Heart right ventricle (tissue), 16 donors: Measurements from ENCODE around the gene FOXK2. TPM values are rescaled to one million over a fixed set of nuclear protein-coding genes. Genes with fewer than 3 reads are reported as not detected.
A peak's percentile ranks its signal among the peaks of the same experiment; 100 is the strongest.
"Not testable (repeated sequence)": the region's sequence is repeated elsewhere in the genome, so short reads cannot be mapped to it uniquely, and the experiment has no call there.

Experiments used
- ATAC-seq, 8 donors: fragments of 200-7000 bp; cut with Tn5 transposase; one replicate each; pipeline ENCODE4 v1.9.1; 2020; ENCODE audit warnings: mild to moderate bottlenecking in 8 of 8, moderate library complexity in 8 of 8, moderate number of reproducible peaks in 1 of 8
- DNase-seq, 2 donors: peaks; one replicate each; pipeline ENCODE4 v3.0.0-alpha.2; 2020
- H3K27ac ChIP-seq, 10 donors: fragments of 200-600 bp; sonication (generic) in 2 of 10; one replicate each; pipeline versions ENCODE4 v1.5.0 to v1.8.0; 2020 to 2022; ENCODE audit warnings: mild to moderate bottlenecking in 3 of 10
- H3K27me3 ChIP-seq, 7 donors: fragments of 200-600 bp; one replicate each; pipeline ENCODE4 v1.8.0; 2021 to 2022; ENCODE audit warnings: mild to moderate bottlenecking in 2 of 7
- H3K36me3 ChIP-seq, 9 donors: fragments of 200-600 bp; sonication (generic) in 1 of 9; one replicate each; pipeline versions ENCODE4 v1.5.0 to v1.8.0; 2020 to 2022; ENCODE audit warnings: mild to moderate bottlenecking in 2 of 9
- H3K4me1 ChIP-seq, 9 donors: fragments of 200-600 bp; sonication (generic) in 1 of 9; one replicate each; pipeline versions ENCODE4 v1.5.0 to v1.8.0; 2020 to 2022; ENCODE audit warnings: mild to moderate bottlenecking in 4 of 9
- H3K4me3 ChIP-seq, 10 donors: fragments of 200-600 bp; sonication (generic) in 2 of 10; one replicate each; pipeline versions ENCODE4 v1.5.0 to v1.8.0; 2020 to 2022; ENCODE audit warnings: mild to moderate bottlenecking in 7 of 10, moderate library complexity in 2 of 10
- H3K9me3 ChIP-seq, 11 donors: fragments of 200-600 bp in 10 of 11; sonication (generic) in 2 of 11; one replicate each; pipeline versions ENCODE4 v1.5.0 to v1.8.0; 2013 to 2022; ENCODE audit warnings: mild to moderate bottlenecking in 2 of 11, control low read depth in 1 of 11, moderate library complexity in 1 of 11
- whole genome bisulfite sequencing, 2 donors: extraction: QIAGEN DNeasy Blood & Tissue Kit; methylation state at CpG; one replicate each; pipeline ENCODE4 v1.1.7; 2013; ENCODE audit warnings: inconsistent platforms in 1 of 2; 5-methylcytosine and 5-hydroxymethylcytosine counted together
- intact Hi-C, 10 donors: fragments of 100-400 bp; cut with DNase I; formaldehyde crosslinking; loops; one replicate each; pipeline versions ENCODE4 v1.11.1 to v1.14.2; 2022
- polyA plus RNA-seq, 2 donors: library from polyadenylated mRNA; stranded (reverse); fragments of 200-250 nt; gene quantifications; one replicate each; pipeline ENCODE4 v1.2.3, GENCODE V29; 2013
- total RNA-seq, 10 donors: library from RNA; stranded (reverse); fragmentation: NEBNext Ultra II Directional in 3 of 10; extraction: Animal tissue kit (Norgen Biotek cat#: 25700) in 3 of 10; gene quantifications; one replicate each; pipeline versions ENCODE4 v1.2.1 to v1.2.4, GENCODE V29; 2021 to 2023
- TF ChIP-seq, protein P1 (sequence below), 9 donors: fragments of 200-600 bp; sonication (generic) in 2 of 9; IDR thresholded peaks; one replicate each; pipeline versions ENCODE4 v1.5.0 to v1.8.0; 2021 to 2022; ENCODE audit warnings: antibody characterized with exemption in 9 of 9, mild to moderate bottlenecking in 5 of 9, moderate library complexity in 1 of 9
- donor health status: Arrhythmogenic right ventricular cardiomyopathy.
- donor health status: ischemic (EF 13 %, LVEDD 7.1; RV severe dilation, severe dysfunction).
- donor health status: healthy with polysubstance abuse.
- donor health status: DM: no; HTN: yes; CAD: no.
- donor health status: DM: no; HTN: no; CAD: no.
- donor health status: ischemic (EF 25% LVEDD 6.9; RV normal size, moderate dysfunction).
- donor health status: ischemic (EF 25% LVEDD 5.7; RV mildly dilated, moderate dysfunction).
- donor health status: healthy.
- donor health status: DM: yes; HTN: yes; CAD: no.
- donor health status: Ischemic cardiomyopathy.
- donor health status: ischemic (EF 35%, LVEDD 5.7; RV mildly dilated, moderate dysfunction).
- donor health status: nonischemic (EF 11% LVEDD 7.7; RV severe dilation, severe dysfunction).
- donor health status: DM: yes; HTN: yes; CAD: no.
- donor health status: PGD.
- donor health status: ischemic (EF 29% LVEDD 5.4; RV normal size, mild dysfunction).
- donor health status: nonischemic (EF 23%, LVEDD 6.1; RV moderate dilation, normal function).

FOXK2 gene
- total and polyA plus RNA-seq, 12 donors: 16.5 to 66.6 (median 30.6) TPM

DNA sequence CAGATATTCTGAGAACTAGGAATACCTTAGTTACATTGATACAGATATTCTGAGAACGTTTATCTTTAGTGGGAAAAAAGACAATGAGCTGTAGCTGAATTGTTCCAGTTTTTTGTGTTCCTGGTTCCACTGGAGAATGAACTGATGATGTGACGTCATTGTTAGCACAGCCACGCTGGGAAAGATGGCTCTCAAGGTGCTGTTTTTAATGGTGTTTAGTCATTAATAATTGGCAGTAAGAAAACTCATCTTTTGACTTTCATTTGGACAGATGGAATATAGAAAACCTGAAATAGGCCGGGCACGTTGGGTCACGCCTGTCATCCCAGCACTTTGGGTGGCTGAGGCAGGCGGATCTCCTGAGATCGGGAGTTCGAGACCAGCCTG is 10.4 kb downstream of the FOXK2 start:
- Histone ChIP-seq H3K4me3 (no peak overlapping the region), H3K27me3 (no peaks in the 10 kb centered on the region), H3K36me3 (no peaks in the 10 kb centered on the region), H3K27ac (peak overlapping the region in 2 of 10 donors; percentile 85 to 89), H3K4me1 (peaks cover 22 to 98% (median 80%) of the 10 kb centered on the region in 9 donors), H3K9me3 (no peaks in the 10 kb centered on the region)
- TF ChIP-seq, protein P1, sequence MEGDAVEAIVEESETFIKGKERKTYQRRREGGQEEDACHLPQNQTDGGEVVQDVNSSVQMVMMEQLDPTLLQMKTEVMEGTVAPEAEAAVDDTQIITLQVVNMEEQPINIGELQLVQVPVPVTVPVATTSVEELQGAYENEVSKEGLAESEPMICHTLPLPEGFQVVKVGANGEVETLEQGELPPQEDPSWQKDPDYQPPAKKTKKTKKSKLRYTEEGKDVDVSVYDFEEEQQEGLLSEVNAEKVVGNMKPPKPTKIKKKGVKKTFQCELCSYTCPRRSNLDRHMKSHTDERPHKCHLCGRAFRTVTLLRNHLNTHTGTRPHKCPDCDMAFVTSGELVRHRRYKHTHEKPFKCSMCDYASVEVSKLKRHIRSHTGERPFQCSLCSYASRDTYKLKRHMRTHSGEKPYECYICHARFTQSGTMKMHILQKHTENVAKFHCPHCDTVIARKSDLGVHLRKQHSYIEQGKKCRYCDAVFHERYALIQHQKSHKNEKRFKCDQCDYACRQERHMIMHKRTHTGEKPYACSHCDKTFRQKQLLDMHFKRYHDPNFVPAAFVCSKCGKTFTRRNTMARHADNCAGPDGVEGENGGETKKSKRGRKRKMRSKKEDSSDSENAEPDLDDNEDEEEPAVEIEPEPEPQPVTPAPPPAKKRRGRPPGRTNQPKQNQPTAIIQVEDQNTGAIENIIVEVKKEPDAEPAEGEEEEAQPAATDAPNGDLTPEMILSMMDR (IDR thresholded peaks at IDR 0.05): no peak
- 82 to 84% methylated on average over 9 of the region's 9 CpGs for WGBS, 2 donors
- intact Hi-C loops: no loop called here
- DNase-seq (no peak), ATAC-seq (no peak)

DNA sequence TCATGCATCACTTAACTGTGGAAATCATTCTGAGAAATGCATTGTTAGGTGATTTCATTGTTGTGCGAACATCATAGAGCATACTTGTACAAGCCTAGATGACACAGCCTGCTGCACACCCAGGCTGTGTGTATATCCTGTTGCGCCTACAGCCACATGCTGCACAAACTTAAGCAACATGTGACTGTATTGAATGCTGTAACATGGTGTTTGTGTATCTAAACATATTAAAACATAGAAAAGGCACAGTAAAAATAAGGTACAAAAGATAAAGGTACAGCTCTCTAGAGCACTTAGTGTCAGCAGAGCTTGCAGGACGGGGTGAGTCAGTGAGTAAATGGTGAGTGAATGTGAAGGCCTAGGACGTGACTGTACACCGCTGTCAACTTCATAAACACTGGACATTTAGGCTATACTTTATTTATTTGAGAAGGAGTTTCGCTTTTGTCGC is 11.9 kb downstream of the FOXK2 start:
- Histone ChIP-seq H3K27ac (no peak overlapping the region), H3K27me3 (no peaks in the 10 kb centered on the region), H3K4me3 (no peak overlapping the region), H3K4me1 (peaks cover 20 to 98% (median 80%) of the 10 kb centered on the region in 9 donors), H3K36me3 (no peaks in the 10 kb centered on the region), H3K9me3 (no peaks in the 10 kb centered on the region)
- TF ChIP-seq, protein P1 (IDR thresholded peaks at IDR 0.05): no peak
- DNase-seq (no peak), ATAC-seq (no peak)
- WGBS, 2 donors: 88 to 90% methylated on average over 7 of the region's 7 CpGs
- intact Hi-C loops: no loop called here

DNA sequence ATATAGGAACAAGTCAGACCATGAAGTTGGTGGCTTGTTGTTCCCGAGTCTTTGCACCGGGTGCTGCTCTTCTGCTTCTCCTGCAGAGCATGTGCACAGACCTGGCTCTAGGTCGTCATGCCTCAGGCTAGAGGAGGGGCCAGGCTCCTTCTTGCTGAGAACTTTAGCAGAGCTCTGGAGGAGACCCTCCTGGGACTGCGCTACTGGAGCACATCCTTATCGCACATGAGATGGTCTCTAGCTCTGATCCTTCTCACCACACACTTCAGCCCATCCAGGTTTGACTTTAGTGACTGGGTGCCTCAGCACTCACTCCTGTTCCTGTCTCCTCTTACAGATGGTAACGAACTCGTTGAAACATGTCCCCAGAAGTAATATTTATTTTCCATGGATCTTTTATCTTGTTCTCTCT is 14.9 kb downstream of the FOXK2 start:
- H3K36me3 ChIP-seq: no peaks in the 10 kb centered on the region
- TF ChIP-seq, protein P1 (IDR thresholded peaks at IDR 0.05): no peak
- no peaks in the 10 kb centered on the region for H3K9me3 ChIP-seq
- H3K4me3 ChIP-seq: no peak overlapping the region
- no peaks in the 10 kb centered on the region for H3K27me3 ChIP-seq
- peaks cover 22 to 98% (median 76%) of the 10 kb centered on the region in 9 donors for H3K4me1 ChIP-seq
- DNase-seq (no peak), ATAC-seq (peak in 1 of 8 donors; percentile 29)
- WGBS, 2 donors: 54 to 64% methylated on average over 7 of the region's 7 CpGs
- intact Hi-C loops: no loop called here
- H3K27ac ChIP-seq: peak overlapping the region in 4 of 10 donors; percentile 71 to 92 (median 86)

DNA sequence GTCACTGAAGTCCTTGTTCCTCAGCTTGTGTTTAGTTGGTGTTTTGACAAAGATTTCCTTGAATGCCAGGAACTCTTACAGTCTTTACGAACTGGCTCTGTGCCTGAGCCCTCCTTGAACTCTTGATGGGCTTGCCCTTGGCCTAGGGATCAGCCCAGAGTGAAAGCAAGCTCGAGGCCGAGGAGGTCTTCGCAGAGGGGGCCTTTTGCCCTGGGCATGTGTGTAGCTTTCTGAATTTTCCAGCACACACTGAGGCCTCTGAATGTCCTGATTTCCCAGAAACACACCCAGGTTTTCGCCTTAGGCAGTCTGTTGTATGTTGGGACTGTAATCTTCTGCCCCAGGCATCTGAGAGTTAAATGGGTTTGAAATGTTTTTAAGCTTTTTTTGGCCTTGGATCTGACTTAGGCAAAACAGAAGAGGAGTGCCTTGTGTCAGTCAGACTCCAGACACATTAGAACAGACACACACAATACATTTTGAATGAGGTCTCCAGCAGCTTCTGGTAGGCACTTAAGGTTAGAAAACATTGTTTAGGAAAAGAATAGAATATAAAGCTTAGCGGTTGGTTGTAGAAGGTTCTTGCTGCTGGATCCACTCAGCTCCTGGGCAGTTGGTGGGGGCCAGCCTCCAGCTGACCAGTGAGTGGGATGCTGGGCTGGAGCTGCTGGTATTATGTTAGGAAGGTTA is 17.1 kb downstream of the FOXK2 start:
- H3K4me3 ChIP-seq: peak overlapping the region in 5 of 10 donors; percentile 18 to 26 (median 22)

DNA sequence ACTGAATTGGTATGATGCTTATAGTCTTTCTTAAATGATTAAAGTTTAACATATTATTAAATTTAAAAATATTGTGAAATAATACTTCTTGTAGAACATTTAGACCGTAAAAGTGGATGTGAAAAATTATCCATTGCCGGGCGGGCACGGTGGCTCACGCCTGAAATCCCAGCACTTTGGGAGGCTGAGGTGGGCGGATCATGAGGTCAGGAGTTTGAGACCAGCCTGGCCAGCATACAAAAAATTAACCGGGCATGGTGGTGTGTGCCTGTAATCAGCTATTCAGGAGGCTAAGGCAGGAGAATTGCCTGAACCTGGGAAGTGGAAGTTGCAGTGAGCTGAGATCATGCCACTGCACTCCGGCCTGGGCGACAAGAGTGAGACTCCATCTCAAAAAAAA is 17.7 kb downstream of the FOXK2 start:
- intact Hi-C loops, H3K9me3 ChIP-seq, H3K27me3 ChIP-seq, ATAC-seq, H3K36me3 ChIP-seq, DNase-seq: not testable (repeated sequence)
- 81 to 85% methylated on average over 9 of the region's 9 CpGs for WGBS, 2 donors
- peaks cover 17 to 91% (median 54%) of the 10 kb centered on the region in 9 donors for H3K4me1 ChIP-seq
- H3K27ac ChIP-seq: peak overlapping the region; percentile 66 to 92 (median 82)
- peak overlapping the region in 1 of 10 donors; percentile 26 for H3K4me3 ChIP-seq

More for the DNA sequence above, 17.1 kb downstream of the FOXK2 start:
- Histone ChIP-seq H3K4me1 (peaks cover 17 to 97% (median 59%) of the 10 kb centered on the region in 9 donors), H3K9me3 (no peaks in the 10 kb centered on the region), H3K36me3 (no peaks in the 10 kb centered on the region), H3K27me3 (no peaks in the 10 kb centered on the region), H3K27ac (peak overlapping the region; percentile 66 to 92 (median 82))
- ATAC-seq (peak; percentile 45 to 75 (median 66)), DNase-seq (peak; percentile 24 to 44)
- intact Hi-C loops: no loop called here
- TF ChIP-seq, protein P1 (IDR thresholded peaks at IDR 0.05): no peak
- WGBS, 2 donors: 16 to 34% methylated on average over 6 of the region's 6 CpGs

DNA sequence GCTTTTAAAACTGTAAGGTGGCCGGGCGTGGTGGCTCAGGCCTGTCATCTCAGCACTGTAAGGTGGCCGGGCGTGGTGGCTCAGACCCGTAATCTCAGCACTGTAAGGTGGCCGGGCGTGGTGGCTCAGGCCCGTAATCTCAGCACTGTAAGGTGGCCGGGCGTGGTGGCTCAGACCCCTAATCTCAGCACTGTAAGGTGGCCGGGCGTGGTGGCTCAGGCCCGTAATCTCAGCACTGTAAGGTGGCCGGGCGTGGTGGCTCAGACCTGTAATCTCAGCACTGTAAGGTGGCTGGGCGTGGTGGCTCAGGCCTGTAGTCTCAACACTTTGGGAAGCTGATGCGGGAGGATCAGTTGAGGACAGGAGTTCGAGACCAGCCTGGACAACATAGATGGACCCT is 19.5 kb downstream of the FOXK2 start:
- intact Hi-C loops: not testable (repeated sequence)

More for the DNA sequence above, 19.5 kb downstream of the FOXK2 start:
- H3K9me3 ChIP-seq, ATAC-seq, H3K36me3 ChIP-seq, DNase-seq, H3K4me3 ChIP-seq, H3K27me3 ChIP-seq: not testable (repeated sequence)
- H3K4me1 ChIP-seq: peaks cover 21 to 91% (median 53%) of the 10 kb centered on the region in 9 donors
- peak overlapping the region in 1 of 10 donors; percentile 88 for H3K27ac ChIP-seq
- WGBS, 2 donors: 95% methylated on average over 18 of the region's 18 CpGs
